H1 (cell line): ENCODE measurements around the gene SH3D19. TPM values are rescaled to one million over a fixed set of nuclear protein-coding genes. Genes with fewer than 3 reads are reported as not detected.

ENCODE experiments used
- polyA plus RNA-seq, 7 experiments: library from polyadenylated mRNA; depleted of rRNA in 3 of 7; stranded (reverse) in 5 of 7; unstranded in 2 of 7; fragments of >200 nt in 5 of 7; fragments of 200-250 nt in 2 of 7; gene quantifications; 1 replicate in 5 of 7; 2 replicates in 1 of 7; 4 replicates in 1 of 7; pipeline versions ENCODE4 v1.2.1 to v1.2.3, GENCODE V29; 2011 to 2013; ENCODE audit warnings: missing spikeins in 2 of 7, mixed read lengths in 2 of 7
- total RNA-seq: library from RNA; stranded (reverse); fragmentation: NEBNext Ultra II Directional; extraction: Animal tissue kit (Norgen Biotek cat#: 25700); gene quantifications from 2 replicates; pipeline ENCODE4 v1.2.1, GENCODE V29; 2021
- TF ChIP-seq, protein P1 (sequence below): fragments of 300-600 bp; sonication (generic); IDR thresholded peaks from 2 replicates; pipeline ENCODE4 v1.7.1; 2012; ENCODE audit warnings: low read length, moderate library complexity, mild to moderate bottlenecking, inconsistent platforms; ENCODE audit not compliant: insufficient replicate concordance

Gene SH3D19
- total and polyA plus RNA-seq, 2 of the 8 experiments (the other 6 are each of a cell fraction or from before 2014, with no cell fraction given): 11.7 to 51.3 TPM

DNA sequence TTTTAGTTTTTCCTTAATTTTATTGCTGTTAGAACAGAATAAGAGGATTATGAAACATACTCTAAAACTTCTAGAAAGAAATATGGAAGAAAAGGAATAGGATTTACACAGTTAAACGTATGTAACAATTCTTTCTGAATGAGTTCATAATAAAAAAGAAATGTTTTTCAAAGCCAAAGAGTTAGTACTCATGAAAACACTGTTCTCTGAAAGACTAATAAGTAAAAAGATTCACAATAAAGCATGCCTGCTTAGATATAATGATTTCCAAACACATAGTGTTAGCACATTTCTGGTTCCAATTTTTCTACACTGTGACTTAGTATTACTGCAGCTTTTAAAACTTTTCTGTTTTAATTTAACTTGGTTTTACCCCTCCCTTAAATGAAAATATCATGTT is 98.2 kb downstream of the SH3D19 start (continued):
- TF ChIP-seq, protein P1, sequence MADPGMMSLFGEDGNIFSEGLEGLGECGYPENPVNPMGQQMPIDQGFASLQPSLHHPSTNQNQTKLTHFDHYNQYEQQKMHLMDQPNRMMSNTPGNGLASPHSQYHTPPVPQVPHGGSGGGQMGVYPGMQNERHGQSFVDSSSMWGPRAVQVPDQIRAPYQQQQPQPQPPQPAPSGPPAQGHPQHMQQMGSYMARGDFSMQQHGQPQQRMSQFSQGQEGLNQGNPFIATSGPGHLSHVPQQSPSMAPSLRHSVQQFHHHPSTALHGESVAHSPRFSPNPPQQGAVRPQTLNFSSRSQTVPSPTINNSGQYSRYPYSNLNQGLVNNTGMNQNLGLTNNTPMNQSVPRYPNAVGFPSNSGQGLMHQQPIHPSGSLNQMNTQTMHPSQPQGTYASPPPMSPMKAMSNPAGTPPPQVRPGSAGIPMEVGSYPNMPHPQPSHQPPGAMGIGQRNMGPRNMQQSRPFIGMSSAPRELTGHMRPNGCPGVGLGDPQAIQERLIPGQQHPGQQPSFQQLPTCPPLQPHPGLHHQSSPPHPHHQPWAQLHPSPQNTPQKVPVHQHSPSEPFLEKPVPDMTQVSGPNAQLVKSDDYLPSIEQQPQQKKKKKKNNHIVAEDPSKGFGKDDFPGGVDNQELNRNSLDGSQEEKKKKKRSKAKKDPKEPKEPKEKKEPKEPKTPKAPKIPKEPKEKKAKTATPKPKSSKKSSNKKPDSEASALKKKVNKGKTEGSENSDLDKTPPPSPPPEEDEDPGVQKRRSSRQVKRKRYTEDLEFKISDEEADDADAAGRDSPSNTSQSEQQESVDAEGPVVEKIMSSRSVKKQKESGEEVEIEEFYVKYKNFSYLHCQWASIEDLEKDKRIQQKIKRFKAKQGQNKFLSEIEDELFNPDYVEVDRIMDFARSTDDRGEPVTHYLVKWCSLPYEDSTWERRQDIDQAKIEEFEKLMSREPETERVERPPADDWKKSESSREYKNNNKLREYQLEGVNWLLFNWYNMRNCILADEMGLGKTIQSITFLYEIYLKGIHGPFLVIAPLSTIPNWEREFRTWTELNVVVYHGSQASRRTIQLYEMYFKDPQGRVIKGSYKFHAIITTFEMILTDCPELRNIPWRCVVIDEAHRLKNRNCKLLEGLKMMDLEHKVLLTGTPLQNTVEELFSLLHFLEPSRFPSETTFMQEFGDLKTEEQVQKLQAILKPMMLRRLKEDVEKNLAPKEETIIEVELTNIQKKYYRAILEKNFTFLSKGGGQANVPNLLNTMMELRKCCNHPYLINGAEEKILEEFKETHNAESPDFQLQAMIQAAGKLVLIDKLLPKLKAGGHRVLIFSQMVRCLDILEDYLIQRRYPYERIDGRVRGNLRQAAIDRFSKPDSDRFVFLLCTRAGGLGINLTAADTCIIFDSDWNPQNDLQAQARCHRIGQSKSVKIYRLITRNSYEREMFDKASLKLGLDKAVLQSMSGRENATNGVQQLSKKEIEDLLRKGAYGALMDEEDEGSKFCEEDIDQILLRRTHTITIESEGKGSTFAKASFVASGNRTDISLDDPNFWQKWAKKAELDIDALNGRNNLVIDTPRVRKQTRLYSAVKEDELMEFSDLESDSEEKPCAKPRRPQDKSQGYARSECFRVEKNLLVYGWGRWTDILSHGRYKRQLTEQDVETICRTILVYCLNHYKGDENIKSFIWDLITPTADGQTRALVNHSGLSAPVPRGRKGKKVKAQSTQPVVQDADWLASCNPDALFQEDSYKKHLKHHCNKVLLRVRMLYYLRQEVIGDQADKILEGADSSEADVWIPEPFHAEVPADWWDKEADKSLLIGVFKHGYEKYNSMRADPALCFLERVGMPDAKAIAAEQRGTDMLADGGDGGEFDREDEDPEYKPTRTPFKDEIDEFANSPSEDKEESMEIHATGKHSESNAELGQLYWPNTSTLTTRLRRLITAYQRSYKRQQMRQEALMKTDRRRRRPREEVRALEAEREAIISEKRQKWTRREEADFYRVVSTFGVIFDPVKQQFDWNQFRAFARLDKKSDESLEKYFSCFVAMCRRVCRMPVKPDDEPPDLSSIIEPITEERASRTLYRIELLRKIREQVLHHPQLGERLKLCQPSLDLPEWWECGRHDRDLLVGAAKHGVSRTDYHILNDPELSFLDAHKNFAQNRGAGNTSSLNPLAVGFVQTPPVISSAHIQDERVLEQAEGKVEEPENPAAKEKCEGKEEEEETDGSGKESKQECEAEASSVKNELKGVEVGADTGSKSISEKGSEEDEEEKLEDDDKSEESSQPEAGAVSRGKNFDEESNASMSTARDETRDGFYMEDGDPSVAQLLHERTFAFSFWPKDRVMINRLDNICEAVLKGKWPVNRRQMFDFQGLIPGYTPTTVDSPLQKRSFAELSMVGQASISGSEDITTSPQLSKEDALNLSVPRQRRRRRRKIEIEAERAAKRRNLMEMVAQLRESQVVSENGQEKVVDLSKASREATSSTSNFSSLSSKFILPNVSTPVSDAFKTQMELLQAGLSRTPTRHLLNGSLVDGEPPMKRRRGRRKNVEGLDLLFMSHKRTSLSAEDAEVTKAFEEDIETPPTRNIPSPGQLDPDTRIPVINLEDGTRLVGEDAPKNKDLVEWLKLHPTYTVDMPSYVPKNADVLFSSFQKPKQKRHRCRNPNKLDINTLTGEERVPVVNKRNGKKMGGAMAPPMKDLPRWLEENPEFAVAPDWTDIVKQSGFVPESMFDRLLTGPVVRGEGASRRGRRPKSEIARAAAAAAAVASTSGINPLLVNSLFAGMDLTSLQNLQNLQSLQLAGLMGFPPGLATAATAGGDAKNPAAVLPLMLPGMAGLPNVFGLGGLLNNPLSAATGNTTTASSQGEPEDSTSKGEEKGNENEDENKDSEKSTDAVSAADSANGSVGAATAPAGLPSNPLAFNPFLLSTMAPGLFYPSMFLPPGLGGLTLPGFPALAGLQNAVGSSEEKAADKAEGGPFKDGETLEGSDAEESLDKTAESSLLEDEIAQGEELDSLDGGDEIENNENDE: no peak
